ENCODE results near the gene C2orf42. TPM values are rescaled to one million over a fixed set of nuclear protein-coding genes. Genes with fewer than 3 reads are reported as not detected.
"Not testable (repeated sequence)": the region's sequence is repeated elsewhere in the genome, so short reads cannot be mapped to it uniquely, and the experiment has no call there.

The C2orf42 gene
- total RNA-seq (2022) (17.6 and 28.5 TPM in 2 replicates), Bru-seq, nascent RNA (percentile 63 among the genes with signal in this experiment), BruChase-seq, experiment 1, labeled RNA remaining after a 6-hour chase (percentile 58 among the genes with signal in this experiment), BruChase-seq, experiment 2, labeled RNA remaining after a 2-hour chase (percentile 63 among the genes with signal in this experiment)
- long read RNA-seq, transcript C2orf42-201 (10 exons, 2,581 nt): major isoform, 12 of 35 reads
- long read RNA-seq, partial matches to known transcripts: 1 of 35 reads
- long read RNA-seq, other reads (novel, unspliced or antisense): 22 of 35 reads

- intact Hi-C loops (cut with micrococcal nuclease): loop anchor here (1.0 kb wide), 1 partner anchor 58 kb away; the partner anchor contains the start of gene TIA1
- peak within 1 kb of the TSS; percentile 97 for H3K27ac Mint-ChIP-seq (ENCODE audit: low read depth, unreplicated experiment)
- H3K27me3 Mint-ChIP-seq (ENCODE audit: insufficient read depth, unreplicated experiment): no peaks in the 10 kb centered on the region
- CTCF ChIA-PET: interaction anchor here (0.6 to 1.2 kb wide), 4 partner anchors 8 to 966 kb away, joined by 3 to 6 read pairs (median 4); no protein-coding TSS in a partner anchor
- POLR2A ChIA-PET: interaction anchor here (0.5 to 3.8 kb wide), 36 partner anchors 10 to 893 kb away, joined by 3 to 51 read pairs (median 5); partner anchors contain the start of genes MXD1, PCBP1, PCYOX1 and SNRNP27
- no TSS peak for BruUV-seq (replicated peaks)
- H3K4me3 Mint-ChIP-seq (ENCODE audit: unreplicated experiment): peak within 1 kb of the TSS; percentile 80
- peaks cover 18% of the 10 kb centered on the region for H3K36me3 Mint-ChIP-seq (ENCODE audit: insufficient read depth, unreplicated experiment)
- TF ChIP-seq, protein P1, sequence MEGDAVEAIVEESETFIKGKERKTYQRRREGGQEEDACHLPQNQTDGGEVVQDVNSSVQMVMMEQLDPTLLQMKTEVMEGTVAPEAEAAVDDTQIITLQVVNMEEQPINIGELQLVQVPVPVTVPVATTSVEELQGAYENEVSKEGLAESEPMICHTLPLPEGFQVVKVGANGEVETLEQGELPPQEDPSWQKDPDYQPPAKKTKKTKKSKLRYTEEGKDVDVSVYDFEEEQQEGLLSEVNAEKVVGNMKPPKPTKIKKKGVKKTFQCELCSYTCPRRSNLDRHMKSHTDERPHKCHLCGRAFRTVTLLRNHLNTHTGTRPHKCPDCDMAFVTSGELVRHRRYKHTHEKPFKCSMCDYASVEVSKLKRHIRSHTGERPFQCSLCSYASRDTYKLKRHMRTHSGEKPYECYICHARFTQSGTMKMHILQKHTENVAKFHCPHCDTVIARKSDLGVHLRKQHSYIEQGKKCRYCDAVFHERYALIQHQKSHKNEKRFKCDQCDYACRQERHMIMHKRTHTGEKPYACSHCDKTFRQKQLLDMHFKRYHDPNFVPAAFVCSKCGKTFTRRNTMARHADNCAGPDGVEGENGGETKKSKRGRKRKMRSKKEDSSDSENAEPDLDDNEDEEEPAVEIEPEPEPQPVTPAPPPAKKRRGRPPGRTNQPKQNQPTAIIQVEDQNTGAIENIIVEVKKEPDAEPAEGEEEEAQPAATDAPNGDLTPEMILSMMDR (IDR thresholded peaks at IDR 0.05; ENCODE audit: unreplicated experiment): no peak
- H3K9me3 Mint-ChIP-seq (ENCODE audit: unreplicated experiment): no peaks in the 10 kb centered on the region
- DNase-seq (ENCODE audit: unreplicated experiment): peak; percentile 97
- peaks cover 5% of the 10 kb centered on the region for H3K4me1 Mint-ChIP-seq (ENCODE audit: insufficient read depth, unreplicated experiment)
These were observed at the start of gene C2orf42 for GRCh38 chr2:70190418-70191243. TSS of gene C2orf42 (minus strand) at chr2:70191019. CDS start at chr2:70181985, 9,034 bp downstream.

DNA sequence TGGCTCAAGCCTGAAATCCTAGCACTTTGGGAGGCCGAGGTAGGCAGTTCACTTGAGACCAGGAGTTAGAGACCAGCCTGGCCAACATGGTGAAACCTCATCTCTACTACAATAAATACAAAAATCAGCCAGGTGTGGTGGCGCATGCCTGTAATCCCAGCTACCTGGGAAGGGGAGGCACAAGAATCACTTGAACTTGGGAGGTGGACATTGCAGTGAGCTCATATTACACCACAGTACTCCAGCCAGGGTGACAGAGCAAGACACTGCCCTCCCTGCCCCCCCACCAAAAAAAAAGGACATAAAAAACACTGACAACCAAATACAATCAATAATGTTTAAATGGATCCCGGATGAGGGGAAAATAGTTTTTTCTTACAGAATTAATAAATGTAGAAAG lies 49.8 kb upstream of the C2orf42 start:
- POLR2A ChIA-PET: interaction anchor here (1.1 to 1.9 kb wide), 4 partner anchors 9 to 326 kb away, joined by 3 to 5 read pairs (median 3); partner anchors contain the start of genes C2orf42 and MXD1
- DNase-seq (ENCODE audit: unreplicated experiment): no peak
- intact Hi-C loops (cut with micrococcal nuclease): no loop called here
- H3K27me3 Mint-ChIP-seq (ENCODE audit: insufficient read depth, unreplicated experiment): no peaks in the 10 kb centered on the region
- no peak overlapping the region for H3K4me3 Mint-ChIP-seq (ENCODE audit: unreplicated experiment)
- peaks cover 40% of the 10 kb centered on the region for H3K36me3 Mint-ChIP-seq (ENCODE audit: insufficient read depth, unreplicated experiment)
- no TSS peak for BruUV-seq (replicated peaks)
- CTCF ChIA-PET: no interaction called here
- H3K9me3 Mint-ChIP-seq (ENCODE audit: unreplicated experiment): no peaks in the 10 kb centered on the region
- peaks cover 13% of the 10 kb centered on the region for H3K4me1 Mint-ChIP-seq (ENCODE audit: insufficient read depth, unreplicated experiment)
- TF ChIP-seq, protein P1 (IDR thresholded peaks at IDR 0.05; ENCODE audit: unreplicated experiment): no peak
- no peak overlapping the region for H3K27ac Mint-ChIP-seq (ENCODE audit: low read depth, unreplicated experiment)

GRCh38 chr2:70233926-70234325 lies 43.1 kb upstream of the C2orf42 start:
- no TSS peak for BruUV-seq (replicated peaks)
- ChIA-PET CTCF (no interaction called here), POLR2A (interaction anchor here (0.7 kb wide), 1 partner anchor 886 kb away, joined by 3 read pairs; no protein-coding TSS in a partner anchor)
- TF ChIP-seq, protein P1 (IDR thresholded peaks at IDR 0.05; ENCODE audit: unreplicated experiment): no peak
- no peak overlapping the region for H3K4me3 Mint-ChIP-seq (ENCODE audit: unreplicated experiment)
- no peaks in the 10 kb centered on the region for H3K9me3 Mint-ChIP-seq (ENCODE audit: unreplicated experiment)
- peaks cover 85% of the 10 kb centered on the region for H3K36me3 Mint-ChIP-seq (ENCODE audit: insufficient read depth, unreplicated experiment)
- no peaks in the 10 kb centered on the region for H3K27me3 Mint-ChIP-seq (ENCODE audit: insufficient read depth, unreplicated experiment)
- DNase-seq (ENCODE audit: unreplicated experiment): no peak
- H3K27ac Mint-ChIP-seq (ENCODE audit: low read depth, unreplicated experiment): no peak overlapping the region
- intact Hi-C loops (cut with micrococcal nuclease): no loop called here
- peaks cover 5% of the 10 kb centered on the region for H3K4me1 Mint-ChIP-seq (ENCODE audit: insufficient read depth, unreplicated experiment)

GRCh38 chr2:70226781-70227180 lies 36.0 kb upstream of the C2orf42 start:
- Mint-ChIP-seq H3K27ac (ENCODE audit: low read depth, unreplicated experiment) (no peak overlapping the region), H3K4me3 (ENCODE audit: unreplicated experiment) (no peak overlapping the region), H3K27me3 (ENCODE audit: insufficient read depth, unreplicated experiment) (no peaks in the 10 kb centered on the region), H3K36me3 (ENCODE audit: insufficient read depth, unreplicated experiment) (peaks cover 94% of the 10 kb centered on the region), H3K9me3 (ENCODE audit: unreplicated experiment) (no peaks in the 10 kb centered on the region), H3K4me1 (ENCODE audit: insufficient read depth, unreplicated experiment) (no peaks in the 10 kb centered on the region)
- ChIA-PET CTCF (no interaction called here), POLR2A (interaction anchor here (1.0 to 2.5 kb wide), 3 partner anchors 20 to 312 kb away, joined by 3 to 9 read pairs (median 6); partner anchors contain the start of genes MXD1 and PCYOX1)
- no peak for DNase-seq (ENCODE audit: unreplicated experiment)
- BruUV-seq (replicated peaks): no TSS peak
- TF ChIP-seq, protein P1 (IDR thresholded peaks at IDR 0.05; ENCODE audit: unreplicated experiment): no peak
- intact Hi-C loops (cut with micrococcal nuclease): no loop called here

DNA sequence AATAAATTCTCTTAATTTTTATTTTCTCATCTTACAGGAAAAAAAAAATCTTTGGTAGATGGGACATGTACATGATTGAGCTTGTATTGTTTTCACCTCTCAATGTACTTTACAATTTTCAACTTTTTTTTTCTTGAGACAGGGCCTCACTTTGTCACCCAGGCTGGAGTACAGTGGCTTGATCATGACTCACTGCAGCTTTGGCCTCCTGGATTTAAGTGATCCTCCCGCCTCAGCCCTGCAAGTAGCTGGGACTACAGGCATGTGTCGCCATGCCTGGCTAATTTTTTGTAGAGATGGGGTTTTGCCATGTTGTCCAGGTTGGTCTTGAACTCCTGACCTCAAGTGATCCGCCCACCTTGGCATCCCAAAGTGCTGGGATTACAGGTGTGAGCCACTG lies 32.5 kb upstream of the C2orf42 start:
- H3K27me3 Mint-ChIP-seq (ENCODE audit: insufficient read depth, unreplicated experiment); BruUV-seq (replicated peaks); DNase-seq (ENCODE audit: unreplicated experiment); intact Hi-C loops (cut with micrococcal nuclease); CTCF ChIA-PET; H3K4me3 Mint-ChIP-seq (ENCODE audit: unreplicated experiment); H3K27ac Mint-ChIP-seq (ENCODE audit: low read depth, unreplicated experiment); H3K4me1 Mint-ChIP-seq (ENCODE audit: insufficient read depth, unreplicated experiment); POLR2A ChIA-PET; H3K9me3 Mint-ChIP-seq (ENCODE audit: unreplicated experiment): not testable (repeated sequence)
- H3K36me3 Mint-ChIP-seq (ENCODE audit: insufficient read depth, unreplicated experiment): peaks cover 89% of the 10 kb centered on the region
